ENCODE results near the gene CACNA1E.

CACNA1E gene

GRCh38 chr1:181603735-181604410 is 120.6 kb downstream of the CACNA1E start:
- Mint-ChIP-seq H3K36me3 (ENCODE audit: low read depth) (no peaks in the 10 kb centered on the region), H3K4me1 (ENCODE audit: low read depth) (no peaks in the 10 kb centered on the region), H3K27ac (no peak overlapping the region), H3K9me3 (no peaks in the 10 kb centered on the region), H3K4me3 (no peak overlapping the region), H3K27me3 (peaks cover 31% of the 10 kb centered on the region)
- DNase-seq = no peak

- H3K4me3 Mint-ChIP-seq = no peak overlapping the region
- no peak for DNase-seq
- no peaks in the 10 kb centered on the region for H3K4me1 Mint-ChIP-seq (ENCODE audit: low read depth)
- peaks cover 27% of the 10 kb centered on the region for H3K27me3 Mint-ChIP-seq
- H3K36me3 Mint-ChIP-seq (ENCODE audit: low read depth) = no peaks in the 10 kb centered on the region
- no peaks in the 10 kb centered on the region for H3K9me3 Mint-ChIP-seq
- no peak overlapping the region for H3K27ac Mint-ChIP-seq
Observed at GRCh38 chr1:181604482-181605249, 121.3 kb downstream of the CACNA1E start.

- no peak overlapping the region for H3K4me3 Mint-ChIP-seq
- H3K27me3 Mint-ChIP-seq = peaks cover 10% of the 10 kb centered on the region
- H3K27ac Mint-ChIP-seq = no peak overlapping the region
- no peaks in the 10 kb centered on the region for H3K4me1 Mint-ChIP-seq (ENCODE audit: low read depth)
- no peak for DNase-seq
- H3K9me3 Mint-ChIP-seq = no peaks in the 10 kb centered on the region
- H3K36me3 Mint-ChIP-seq (ENCODE audit: low read depth) = no peaks in the 10 kb centered on the region
Observed at GRCh38 chr1:181607524-181607923, 124.2 kb downstream of the CACNA1E start.

DNA sequence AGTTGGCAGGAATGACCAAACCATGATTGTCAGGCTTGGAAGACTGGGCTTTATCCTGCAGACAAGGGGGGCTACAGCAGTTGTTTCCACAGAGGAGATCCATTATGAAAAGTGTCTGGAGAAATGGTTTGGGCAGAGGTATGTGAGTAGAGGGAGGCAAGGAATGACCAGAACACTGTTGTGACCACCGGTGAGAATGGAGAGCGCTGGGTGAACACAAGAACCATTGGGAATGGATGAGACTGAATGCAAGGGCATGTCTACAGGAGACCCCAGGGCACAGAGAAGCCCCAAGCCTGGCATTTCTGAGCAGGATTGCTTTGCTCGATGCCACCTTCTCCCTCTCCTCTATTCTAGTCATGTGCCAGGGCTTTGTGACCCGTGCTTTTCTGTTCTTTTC is 125.1 kb downstream of the CACNA1E start:
- Mint-ChIP-seq H3K9me3 (no peaks in the 10 kb centered on the region), H3K27me3 (peaks cover 10% of the 10 kb centered on the region), H3K4me3 (no peak overlapping the region)

DNA sequence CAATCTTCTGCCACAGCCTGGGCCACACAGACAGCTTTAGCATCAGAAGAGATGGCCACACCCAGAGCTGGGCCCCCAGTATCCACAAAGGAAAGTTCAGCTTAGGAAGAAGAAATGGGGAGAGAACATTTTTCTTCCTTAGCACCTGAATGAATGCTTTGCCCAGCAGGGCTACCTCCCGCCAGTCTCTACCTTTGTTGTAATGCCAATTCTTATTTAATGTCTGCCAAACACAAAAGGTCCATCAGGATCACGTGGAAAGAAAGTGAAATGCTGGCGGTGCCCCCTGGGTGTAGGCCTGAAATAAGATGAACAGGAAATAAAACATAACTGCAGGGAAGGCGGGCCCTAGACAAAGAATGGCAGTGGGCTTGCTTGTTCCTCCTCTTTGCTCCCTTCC is 125.6 kb downstream of the CACNA1E start:
- no peak overlapping the region for H3K27ac Mint-ChIP-seq
- no peaks in the 10 kb centered on the region for H3K4me1 Mint-ChIP-seq (ENCODE audit: low read depth)
- no peak for DNase-seq
- no peak overlapping the region for H3K4me3 Mint-ChIP-seq
- no peaks in the 10 kb centered on the region for H3K36me3 Mint-ChIP-seq (ENCODE audit: low read depth)
- no peaks in the 10 kb centered on the region for H3K9me3 Mint-ChIP-seq
- peaks cover 10% of the 10 kb centered on the region for H3K27me3 Mint-ChIP-seq

More for the DNA sequence above, 125.1 kb downstream of the CACNA1E start:
- H3K27ac Mint-ChIP-seq = no peak overlapping the region
- no peak for DNase-seq
- H3K36me3 Mint-ChIP-seq (ENCODE audit: low read depth) = no peaks in the 10 kb centered on the region
- no peaks in the 10 kb centered on the region for H3K4me1 Mint-ChIP-seq (ENCODE audit: low read depth)

DNA sequence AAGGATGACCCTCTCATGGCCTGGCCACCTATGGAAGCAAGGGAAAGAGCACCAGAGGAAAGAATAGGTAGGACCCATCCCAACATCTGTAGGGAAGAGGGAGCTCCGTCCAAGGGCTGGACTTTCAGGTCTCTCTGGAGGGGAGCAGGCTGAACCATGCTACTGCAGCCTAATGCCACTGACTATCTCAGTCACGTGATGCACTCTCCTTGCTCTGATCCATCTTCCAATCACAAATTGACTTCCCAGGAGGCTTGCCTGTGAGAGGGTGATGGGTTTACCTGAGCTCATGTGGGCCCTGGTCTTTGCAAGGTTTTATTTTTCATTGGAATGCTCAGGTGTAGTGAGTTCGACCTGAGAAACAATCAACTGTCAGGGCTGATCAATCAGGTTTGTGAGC is 128.8 kb downstream of the CACNA1E start:
- peaks cover 11% of the 10 kb centered on the region for H3K27me3 Mint-ChIP-seq
- H3K4me3 Mint-ChIP-seq = no peak overlapping the region
- no peaks in the 10 kb centered on the region for H3K4me1 Mint-ChIP-seq (ENCODE audit: low read depth)
- H3K36me3 Mint-ChIP-seq (ENCODE audit: low read depth) = no peaks in the 10 kb centered on the region
- no peaks in the 10 kb centered on the region for H3K9me3 Mint-ChIP-seq
- no peak overlapping the region for H3K27ac Mint-ChIP-seq
- DNase-seq = no peak

DNA sequence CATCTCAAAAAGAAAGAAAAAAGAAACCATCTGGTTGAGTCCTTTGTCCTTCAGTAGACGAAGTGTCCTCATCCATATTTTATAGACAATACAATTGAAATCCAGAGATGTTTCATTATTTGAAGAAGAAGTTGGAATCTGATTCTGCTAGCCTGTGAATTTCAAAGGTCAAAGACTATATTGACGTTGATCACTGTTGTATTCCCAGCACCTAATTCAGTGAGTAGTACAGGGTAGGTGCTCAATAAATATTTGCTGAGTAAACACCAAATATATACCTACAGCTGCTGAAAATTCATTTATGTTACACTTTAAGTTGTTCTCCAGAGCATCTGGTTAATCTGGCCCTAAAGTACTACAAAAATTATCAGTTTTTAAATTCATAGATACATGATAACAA is 135.2 kb downstream of the CACNA1E start:
- Mint-ChIP-seq H3K27me3 (peaks cover 10% of the 10 kb centered on the region), H3K36me3 (ENCODE audit: low read depth) (no peaks in the 10 kb centered on the region), H3K4me3 (no peak overlapping the region), H3K4me1 (ENCODE audit: low read depth) (no peaks in the 10 kb centered on the region), H3K27ac (no peak overlapping the region), H3K9me3 (no peaks in the 10 kb centered on the region)
- DNase-seq = no peak

DNA sequence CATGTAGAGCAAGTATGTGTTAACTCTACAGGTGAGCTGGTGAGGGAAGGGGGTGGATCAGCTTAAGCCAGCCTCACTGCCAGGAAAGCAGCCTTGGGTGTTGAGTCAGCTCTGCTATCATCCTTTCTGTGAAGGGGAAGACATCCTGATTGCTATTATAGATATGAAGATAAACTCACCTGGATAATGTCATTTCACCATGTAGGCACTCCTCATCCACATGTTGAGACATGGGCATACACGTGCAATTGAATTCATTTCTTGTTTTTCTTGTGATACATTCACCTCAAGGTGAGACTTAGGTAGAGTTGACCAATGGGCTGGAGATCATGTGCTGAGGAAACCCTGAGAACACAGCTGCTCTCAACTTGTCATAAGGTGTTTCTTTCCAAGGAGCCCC is 136.9 kb downstream of the CACNA1E start:
- no peak overlapping the region for H3K27ac Mint-ChIP-seq
- peaks cover 10% of the 10 kb centered on the region for H3K27me3 Mint-ChIP-seq
- no peak for DNase-seq
- no peak overlapping the region for H3K4me3 Mint-ChIP-seq
- no peaks in the 10 kb centered on the region for H3K4me1 Mint-ChIP-seq (ENCODE audit: low read depth)
- no peaks in the 10 kb centered on the region for H3K9me3 Mint-ChIP-seq
- no peaks in the 10 kb centered on the region for H3K36me3 Mint-ChIP-seq (ENCODE audit: low read depth)

GRCh38 chr1:181623850-181624249 is 140.5 kb downstream of the CACNA1E start:
- H3K27ac Mint-ChIP-seq = no peak overlapping the region

DNA sequence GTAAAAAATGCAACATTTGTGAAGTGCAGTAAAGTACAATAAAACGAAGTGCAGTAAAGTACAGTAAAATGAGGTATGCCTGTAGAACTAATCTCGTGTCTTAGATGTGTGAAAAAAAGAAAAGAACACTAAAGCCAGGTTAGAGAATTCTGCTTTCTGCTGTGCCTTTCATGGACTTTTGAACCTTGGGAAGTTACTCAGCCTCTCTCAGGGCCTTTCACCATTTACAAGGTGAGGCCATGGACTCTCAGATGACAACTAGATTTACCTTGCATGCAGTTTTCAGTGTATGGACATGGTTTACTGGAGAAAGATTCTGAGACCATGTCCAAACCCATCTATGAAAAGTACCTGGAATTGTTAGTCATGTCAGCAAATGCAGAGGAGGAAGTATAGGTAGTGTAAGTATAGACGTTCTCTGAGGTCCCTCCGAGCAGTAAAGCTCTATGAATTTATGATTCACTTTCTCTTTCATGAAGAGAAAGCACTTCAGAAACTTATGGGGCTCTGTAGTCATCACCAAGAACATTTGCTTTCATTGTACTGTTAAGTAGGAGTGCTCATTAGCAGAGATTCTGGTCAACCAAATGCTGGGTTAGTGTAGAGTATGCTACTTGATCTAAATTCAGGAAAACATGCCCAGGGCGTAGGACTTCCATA is 143.1 kb downstream of the CACNA1E start:
- H3K27ac Mint-ChIP-seq = no peak overlapping the region
- H3K9me3 Mint-ChIP-seq = no peaks in the 10 kb centered on the region
- H3K4me1 Mint-ChIP-seq (ENCODE audit: low read depth) = no peaks in the 10 kb centered on the region
- H3K27me3 Mint-ChIP-seq = peaks cover 11% of the 10 kb centered on the region
- H3K36me3 Mint-ChIP-seq (ENCODE audit: low read depth) = no peaks in the 10 kb centered on the region
- no peak overlapping the region for H3K4me3 Mint-ChIP-seq
- DNase-seq = no peak

More at GRCh38 chr1:181623850-181624249, 140.5 kb downstream of the CACNA1E start:
- Mint-ChIP-seq H3K9me3 (no peaks in the 10 kb centered on the region), H3K27me3 (peaks cover 2% of the 10 kb centered on the region), H3K4me1 (ENCODE audit: low read depth) (no peaks in the 10 kb centered on the region), H3K36me3 (ENCODE audit: low read depth) (no peaks in the 10 kb centered on the region), H3K4me3 (no peak overlapping the region)
- no peak for DNase-seq

- H3K27me3 Mint-ChIP-seq = peaks cover 23% of the 10 kb centered on the region
- no peaks in the 10 kb centered on the region for H3K9me3 Mint-ChIP-seq
- H3K4me1 Mint-ChIP-seq (ENCODE audit: low read depth) = no peaks in the 10 kb centered on the region
- H3K36me3 Mint-ChIP-seq (ENCODE audit: low read depth) = no peaks in the 10 kb centered on the region
- no peak for DNase-seq
- H3K27ac Mint-ChIP-seq = no peak overlapping the region
- no peak overlapping the region for H3K4me3 Mint-ChIP-seq
Observed at GRCh38 chr1:181630398-181630797, 147.1 kb downstream of the CACNA1E start.

DNA sequence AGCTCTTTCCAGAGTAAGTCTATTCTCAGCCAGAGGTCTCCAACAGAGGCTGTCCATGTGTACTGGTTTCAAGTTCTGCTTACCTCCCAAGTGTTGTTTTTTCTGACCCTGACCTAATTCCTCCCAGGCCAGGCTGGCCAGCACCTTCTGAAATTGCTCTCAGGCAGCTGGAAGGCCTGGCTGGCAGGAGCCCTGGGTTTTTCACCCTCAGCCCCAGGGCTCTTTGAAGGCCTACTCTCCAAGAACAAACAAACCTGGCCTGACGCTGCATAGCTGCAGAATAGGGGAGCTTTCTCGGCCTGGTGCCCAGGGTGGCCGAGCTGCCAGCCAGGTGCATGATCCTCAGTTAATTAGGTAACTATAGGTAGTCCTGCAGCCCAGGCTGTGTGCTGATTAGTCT is 147.5 kb downstream of the CACNA1E start:
- H3K4me1 Mint-ChIP-seq (ENCODE audit: low read depth) = no peaks in the 10 kb centered on the region
- DNase-seq = no peak
- no peaks in the 10 kb centered on the region for H3K9me3 Mint-ChIP-seq
- H3K36me3 Mint-ChIP-seq (ENCODE audit: low read depth) = no peaks in the 10 kb centered on the region
- H3K4me3 Mint-ChIP-seq = no peak overlapping the region
- H3K27ac Mint-ChIP-seq = no peak overlapping the region
- H3K27me3 Mint-ChIP-seq = peaks cover 23% of the 10 kb centered on the region

- peaks cover 25% of the 10 kb centered on the region for H3K27me3 Mint-ChIP-seq
- H3K9me3 Mint-ChIP-seq = no peaks in the 10 kb centered on the region
- no peaks in the 10 kb centered on the region for H3K36me3 Mint-ChIP-seq (ENCODE audit: low read depth)
- H3K4me3 Mint-ChIP-seq = no peak overlapping the region
- H3K4me1 Mint-ChIP-seq (ENCODE audit: low read depth) = no peaks in the 10 kb centered on the region
- DNase-seq = no peak
- H3K27ac Mint-ChIP-seq = no peak overlapping the region
Observed at GRCh38 chr1:181632492-181632891, 149.2 kb downstream of the CACNA1E start.

- Mint-ChIP-seq H3K27ac (no peak overlapping the region), H3K27me3 (peaks cover 29% of the 10 kb centered on the region), H3K4me3 (no peak overlapping the region), H3K36me3 (ENCODE audit: low read depth) (no peaks in the 10 kb centered on the region), H3K9me3 (no peaks in the 10 kb centered on the region), H3K4me1 (ENCODE audit: low read depth) (no peaks in the 10 kb centered on the region)
- no peak for DNase-seq
Observed at GRCh38 chr1:181632960-181633359, 149.6 kb downstream of the CACNA1E start.

GRCh38 chr1:181635110-181635509 is 151.8 kb downstream of the CACNA1E start:
- Mint-ChIP-seq H3K4me1 (ENCODE audit: low read depth) (no peaks in the 10 kb centered on the region), H3K4me3 (no peak overlapping the region), H3K9me3 (no peaks in the 10 kb centered on the region), H3K27ac (no peak overlapping the region), H3K27me3 (peaks cover 33% of the 10 kb centered on the region), H3K36me3 (ENCODE audit: low read depth) (no peaks in the 10 kb centered on the region)
- no peak for DNase-seq
